H1 (cell line): Measurements from ENCODE around the gene AADACL2.

Experiments
- BRCA1 ChIP-seq: IDR thresholded peaks from 2 replicates; pipeline ENCODE4 v1.6.1; 2012; ENCODE audit warnings: low read depth, low read length, improper control_type of control experiment
- CBX8 ChIP-seq: fragments of 300-800, 300-1000 bp; sonication (generic); IDR thresholded peaks from 2 replicates; pipeline ENCODE4 v1.7.1; 2016; ENCODE audit warnings: low read depth, low read length, borderline replicate concordance
- EGR1 ChIP-seq: IDR thresholded peaks from 2 replicates; pipeline ENCODE4 v1.6.1; 2011; ENCODE audit warnings: low read depth, low read length, borderline replicate concordance
- HDAC2 ChIP-seq, 2 experiments: fragments of 300-600 bp in 1 of 2; sonication (generic) in 1 of 2; IDR thresholded peaks; 2 replicates each; pipeline ENCODE4 v1.6.1; 2011 to 2012; ENCODE audit warnings: low read depth in 2 of 2, low read length in 2 of 2, mild to moderate bottlenecking in 2 of 2, moderate library complexity in 2 of 2, borderline replicate concordance in 1 of 2, inconsistent platforms in 1 of 2
- MAFK ChIP-seq: IDR thresholded peaks from 2 replicates; pipeline ENCODE4 v1.6.1; 2012; ENCODE audit warnings: low read depth, mild to moderate bottlenecking, improper control_type of control experiment, low read length
- NRF1 ChIP-seq: IDR thresholded peaks from 2 replicates; pipeline ENCODE4 v1.6.1; 2011; ENCODE audit warnings: mild to moderate bottlenecking, low read depth, low read length, improper control_type of control experiment
- POLR2A ChIP-seq, 2 experiments: IDR thresholded peaks; 1 replicate in 1 of 2; 2 replicates in 1 of 2; pipeline ENCODE4 v1.6.1; 2011; ENCODE audit warnings: low read depth in 2 of 2, low read length in 2 of 2, mild to moderate bottlenecking in 2 of 2; ENCODE audit errors: control extremely low read depth in 1 of 2
- POLR2AphosphoS5 ChIP-seq: IDR thresholded peaks from 2 replicates; pipeline ENCODE4 v1.6.1; 2011; ENCODE audit warnings: low read depth, low read length
- TAF1 ChIP-seq: IDR thresholded peaks from 2 replicates; pipeline ENCODE4 v1.6.1; 2011; ENCODE audit warnings: mild to moderate bottlenecking, low read depth, low read length
- TF ChIP-seq, protein P1 (sequence below), 3 experiments: IDR thresholded peaks; 1 replicate in 2 of 3; 2 replicates in 1 of 3; pipeline versions ENCODE4 v1.5.1 to v1.6.1; 2011; ENCODE audit warnings: low read length in 3 of 3, mild to moderate bottlenecking in 3 of 3, inconsistent platforms in 2 of 3, low read depth in 1 of 3, moderate library complexity in 1 of 3; ENCODE audit not compliant: insufficient read depth in 1 of 3; ENCODE audit errors: control extremely low read depth in 1 of 3

DNA sequence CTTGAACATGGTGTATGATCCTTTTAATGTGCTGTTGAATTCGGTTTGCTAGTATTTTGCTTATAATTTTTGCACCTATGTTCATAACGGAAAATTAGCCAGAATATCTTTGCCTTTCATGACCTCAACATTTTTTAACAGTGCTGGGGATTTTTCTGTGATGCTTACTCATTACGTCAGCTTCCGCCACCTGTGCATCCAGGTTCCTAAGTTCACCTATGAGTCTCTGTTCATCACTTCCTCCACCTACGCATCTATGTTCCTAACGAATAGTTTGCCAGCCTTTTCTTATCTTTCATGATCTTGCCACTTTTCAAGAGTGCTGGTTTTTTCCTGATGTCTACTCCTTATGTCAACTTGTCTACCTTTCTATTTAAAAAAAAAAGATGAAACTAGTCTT is 16.5 kb downstream of the AADACL2 start:
- TF ChIP-seq, protein P1, sequence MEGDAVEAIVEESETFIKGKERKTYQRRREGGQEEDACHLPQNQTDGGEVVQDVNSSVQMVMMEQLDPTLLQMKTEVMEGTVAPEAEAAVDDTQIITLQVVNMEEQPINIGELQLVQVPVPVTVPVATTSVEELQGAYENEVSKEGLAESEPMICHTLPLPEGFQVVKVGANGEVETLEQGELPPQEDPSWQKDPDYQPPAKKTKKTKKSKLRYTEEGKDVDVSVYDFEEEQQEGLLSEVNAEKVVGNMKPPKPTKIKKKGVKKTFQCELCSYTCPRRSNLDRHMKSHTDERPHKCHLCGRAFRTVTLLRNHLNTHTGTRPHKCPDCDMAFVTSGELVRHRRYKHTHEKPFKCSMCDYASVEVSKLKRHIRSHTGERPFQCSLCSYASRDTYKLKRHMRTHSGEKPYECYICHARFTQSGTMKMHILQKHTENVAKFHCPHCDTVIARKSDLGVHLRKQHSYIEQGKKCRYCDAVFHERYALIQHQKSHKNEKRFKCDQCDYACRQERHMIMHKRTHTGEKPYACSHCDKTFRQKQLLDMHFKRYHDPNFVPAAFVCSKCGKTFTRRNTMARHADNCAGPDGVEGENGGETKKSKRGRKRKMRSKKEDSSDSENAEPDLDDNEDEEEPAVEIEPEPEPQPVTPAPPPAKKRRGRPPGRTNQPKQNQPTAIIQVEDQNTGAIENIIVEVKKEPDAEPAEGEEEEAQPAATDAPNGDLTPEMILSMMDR (IDR thresholded peaks at IDR 0.05; ENCODE audit: control extremely low read depth in 1 of 3, insufficient read depth in 1 of 3, low read depth in 1 of 3, low read length in 3 of 3), result no peak
- TF ChIP-seq TAF1, result no peak
- TF ChIP-seq POLR2AphosphoS5, result no peak
- no peak for TF ChIP-seq HDAC2 (IDR thresholded peaks at IDR 0.05; ENCODE audit: borderline replicate concordance in 1 of 2, low read depth in 2 of 2, low read length in 2 of 2)
- TF ChIP-seq EGR1, result no peak
- no peak for TF ChIP-seq POLR2A (IDR thresholded peaks at IDR 0.05; ENCODE audit: control extremely low read depth in 1 of 2, low read depth in 2 of 2, low read length in 2 of 2)
- TF ChIP-seq NRF1, result no peak
- TF ChIP-seq BRCA1, result no peak
- TF ChIP-seq CBX8, result no peak
- TF ChIP-seq MAFK, result no peak
